Neural progenitor cell (in vitro differentiated cells): ENCODE results near the gene IL25.

Experiments
- CTCF ChIP-seq: fragments of 200-600 bp; sonication (generic); IDR thresholded peaks from 2 replicates; pipeline ENCODE4 v1.5.1; 2017; ENCODE audit warnings: antibody characterized with exemption, mild to moderate bottlenecking
- EZH2 ChIP-seq: fragments of 200-600 bp; sonication (generic); IDR thresholded peaks from 2 replicates; pipeline ENCODE4 v1.6.1; 2017; ENCODE audit warnings: antibody characterized with exemption, mild to moderate bottlenecking, moderate library complexity

- TF ChIP-seq CTCF (no peak), EZH2 (no peak)
Observed at GRCh38 chr14:23402296-23403138, 29.9 kb downstream of the IL25 start.
